ENCODE data around the gene S100A1.
"Not testable (repeated sequence)": the region's sequence is repeated elsewhere in the genome, so short reads cannot be mapped to it uniquely, and the experiment has no call there.

The S100A1 gene

DNA sequence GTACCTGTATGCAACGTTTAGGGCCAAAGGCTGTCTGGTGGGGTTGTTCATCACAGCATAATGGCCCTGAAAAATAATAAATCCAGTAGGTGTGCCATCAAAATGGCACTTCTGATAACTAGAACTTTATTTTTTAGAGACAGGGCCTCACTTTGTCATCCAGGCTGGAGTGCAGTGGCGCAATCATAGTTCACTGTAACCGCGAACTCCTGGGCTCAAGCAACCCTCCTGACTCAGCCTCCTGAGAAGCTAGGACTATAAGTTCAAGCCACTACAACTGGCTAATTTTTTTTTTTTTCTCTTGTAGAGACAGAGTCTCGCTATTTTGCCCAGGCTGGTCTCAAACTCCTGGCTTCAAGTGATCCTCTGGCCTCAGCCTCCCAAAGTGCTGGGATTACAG is 35.0 kb downstream of the S100A1 start:
- TF ChIP-seq POLR2A (IDR thresholded peaks at IDR 0.05; ENCODE audit: low read depth, low read length) (no peak), POLR2AphosphoS5 (IDR thresholded peaks at IDR 0.05; ENCODE audit: low read depth, low read length) (no peak), TAF1 (IDR thresholded peaks at IDR 0.05; ENCODE audit: borderline replicate concordance, low read depth, low read length) (no peak)
- DNase-seq (ENCODE audit: insufficient read length) (no peak), FAIRE-seq (no peak)

DNA sequence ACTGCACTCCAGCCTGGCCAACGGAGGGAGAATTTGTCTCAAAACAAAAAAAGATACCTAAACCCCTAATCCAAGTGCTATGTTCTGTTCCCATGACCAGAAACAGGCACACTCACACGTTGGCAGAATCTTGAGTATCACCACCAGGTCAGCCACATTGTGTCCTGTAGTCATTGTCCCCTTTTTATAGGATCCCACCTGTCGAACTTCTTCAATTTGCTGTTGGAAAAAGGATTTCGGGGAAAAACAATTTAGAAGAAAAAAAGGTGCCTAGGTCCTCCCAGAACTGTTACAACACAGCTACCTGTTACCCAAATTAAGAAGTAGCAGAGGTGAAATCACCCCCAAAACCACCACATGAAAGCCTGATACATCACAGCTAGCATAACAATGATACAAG is 39.2 kb downstream of the S100A1 start:
- TF ChIP-seq POLR2A (IDR thresholded peaks at IDR 0.05; ENCODE audit: low read depth, low read length) (no peak), POLR2AphosphoS5 (IDR thresholded peaks at IDR 0.05; ENCODE audit: low read depth, low read length) (no peak), TAF1 (IDR thresholded peaks at IDR 0.05; ENCODE audit: borderline replicate concordance, low read depth, low read length) (no peak)
- DNase-seq (ENCODE audit: insufficient read length) (no peak), FAIRE-seq (no peak)

DNA sequence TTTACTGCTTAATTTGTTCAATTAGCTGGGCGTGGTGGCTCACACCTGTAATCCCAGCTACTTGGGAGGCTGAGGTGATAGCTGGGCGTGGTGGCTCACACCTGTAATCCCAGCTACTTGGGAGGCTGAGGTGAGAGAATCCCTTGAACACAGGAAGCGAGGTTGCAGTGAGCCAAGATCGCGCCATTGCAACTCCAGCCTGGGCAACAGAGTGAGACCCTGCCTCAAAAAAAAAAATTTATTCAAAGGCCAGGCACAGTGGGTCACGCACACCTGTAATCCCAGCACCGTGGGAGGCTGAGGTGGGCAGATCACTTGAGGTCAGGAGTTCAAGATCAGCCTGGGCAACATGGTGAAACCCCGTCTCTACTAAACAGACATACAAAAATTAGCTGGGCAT is 40.4 kb downstream of the S100A1 start:
- DNase-seq (ENCODE audit: insufficient read length); FAIRE-seq: not testable (repeated sequence)

DNA sequence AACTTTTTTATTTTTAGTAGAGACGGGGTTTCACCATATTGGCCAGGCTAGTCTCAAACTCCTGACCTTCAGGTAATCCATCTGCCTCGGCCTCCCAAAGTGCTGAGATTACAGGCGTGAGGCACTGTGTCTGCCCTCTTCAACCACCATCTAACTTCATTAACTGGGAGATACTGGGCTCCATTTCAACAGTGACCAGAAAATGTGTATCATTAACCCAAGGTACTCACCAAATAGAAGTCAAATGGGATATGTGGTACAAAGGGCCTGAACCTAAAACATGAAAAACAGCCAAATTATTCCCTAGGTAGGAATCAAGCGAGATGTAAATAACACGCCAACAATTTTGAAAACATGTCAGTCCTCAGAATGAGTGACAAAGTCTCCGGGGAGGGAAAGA is 41.4 kb downstream of the S100A1 start:
- FAIRE-seq (no peak), DNase-seq (ENCODE audit: insufficient read length) (no peak)
- TF ChIP-seq POLR2A (IDR thresholded peaks at IDR 0.05; ENCODE audit: low read depth, low read length) = no peak
- no peak for TF ChIP-seq TAF1 (IDR thresholded peaks at IDR 0.05; ENCODE audit: borderline replicate concordance, low read depth, low read length)

DNA sequence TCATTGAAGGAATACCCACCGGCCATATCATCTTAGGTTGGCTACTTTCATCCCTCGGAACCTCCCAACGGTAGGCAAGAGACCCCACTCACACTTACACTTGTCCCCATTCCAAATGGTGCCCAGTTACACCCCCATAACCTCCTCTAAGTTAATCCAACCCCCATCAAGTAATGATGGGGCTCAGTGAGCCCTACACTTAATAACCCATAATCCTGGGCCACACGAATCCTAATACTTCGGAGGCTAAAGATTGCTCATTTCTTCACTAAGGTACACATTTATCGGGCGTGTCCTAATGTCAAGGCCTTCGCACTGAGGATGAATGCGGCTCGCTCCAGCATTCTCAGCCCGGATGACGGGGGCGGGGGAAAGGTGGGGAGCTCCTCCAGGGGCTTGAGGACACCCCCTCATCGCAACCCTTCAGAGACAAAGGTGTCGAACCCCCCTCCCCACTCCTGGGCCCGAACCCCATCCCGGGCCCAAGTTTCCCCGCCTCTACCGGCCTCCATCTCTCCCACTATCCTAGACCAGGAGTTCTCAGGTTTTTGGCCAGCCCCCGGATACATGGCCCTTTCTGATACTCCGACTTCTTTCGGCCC is 42.1 kb downstream of the S100A1 start:
- FAIRE-seq (no peak), DNase-seq (ENCODE audit: insufficient read length) (no peak)
- TF ChIP-seq POLR2AphosphoS5 (IDR thresholded peaks at IDR 0.05; ENCODE audit: low read depth, low read length) (no peak), TAF1 (IDR thresholded peaks at IDR 0.05; ENCODE audit: borderline replicate concordance, low read depth, low read length) (no peak), POLR2A (IDR thresholded peaks at IDR 0.05; ENCODE audit: low read depth, low read length) (no peak)

DNA sequence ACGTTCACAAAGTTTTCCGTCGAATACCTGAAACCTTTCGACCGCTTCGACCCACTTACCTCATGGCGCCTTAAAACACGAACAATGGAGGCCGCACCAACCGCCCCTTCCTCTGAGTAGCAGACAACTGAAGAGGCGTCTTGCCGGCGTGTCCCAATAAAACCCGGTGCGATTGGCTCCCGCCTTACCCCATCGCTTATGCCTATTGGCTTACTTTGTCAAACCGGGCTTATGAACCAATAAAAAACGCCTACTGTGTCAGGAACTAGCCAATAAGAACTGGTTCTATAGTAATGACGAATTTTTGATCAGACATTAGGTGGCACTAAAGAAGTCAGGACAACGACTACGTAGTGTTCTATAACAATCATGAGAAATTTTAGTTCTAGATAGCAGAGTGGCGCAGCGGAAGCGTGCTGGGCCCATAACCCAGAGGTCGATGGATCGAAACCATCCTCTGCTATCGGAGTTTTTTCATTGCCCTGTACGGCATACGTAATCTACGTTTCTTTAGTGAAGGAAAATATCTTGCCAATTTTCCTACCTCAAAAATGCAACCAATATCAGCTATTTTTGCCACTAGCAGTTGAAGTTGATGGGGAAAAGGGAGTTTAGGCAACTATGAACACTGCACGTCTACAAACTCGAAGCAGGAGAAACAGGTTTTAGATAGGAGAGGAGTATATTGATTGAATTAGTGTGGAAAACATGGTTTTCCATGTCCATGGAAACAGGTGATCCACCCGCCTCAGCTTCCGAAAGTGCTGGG is 42.8 kb downstream of the S100A1 start, which contains the start of gene ILF2:
Gene ILF2 (minus strand): TSS at position 135 of the 769 bp plus-strand sequence. CDS start 71 bp downstream, at position 64.
- peak; percentile 93 for FAIRE-seq

DNA sequence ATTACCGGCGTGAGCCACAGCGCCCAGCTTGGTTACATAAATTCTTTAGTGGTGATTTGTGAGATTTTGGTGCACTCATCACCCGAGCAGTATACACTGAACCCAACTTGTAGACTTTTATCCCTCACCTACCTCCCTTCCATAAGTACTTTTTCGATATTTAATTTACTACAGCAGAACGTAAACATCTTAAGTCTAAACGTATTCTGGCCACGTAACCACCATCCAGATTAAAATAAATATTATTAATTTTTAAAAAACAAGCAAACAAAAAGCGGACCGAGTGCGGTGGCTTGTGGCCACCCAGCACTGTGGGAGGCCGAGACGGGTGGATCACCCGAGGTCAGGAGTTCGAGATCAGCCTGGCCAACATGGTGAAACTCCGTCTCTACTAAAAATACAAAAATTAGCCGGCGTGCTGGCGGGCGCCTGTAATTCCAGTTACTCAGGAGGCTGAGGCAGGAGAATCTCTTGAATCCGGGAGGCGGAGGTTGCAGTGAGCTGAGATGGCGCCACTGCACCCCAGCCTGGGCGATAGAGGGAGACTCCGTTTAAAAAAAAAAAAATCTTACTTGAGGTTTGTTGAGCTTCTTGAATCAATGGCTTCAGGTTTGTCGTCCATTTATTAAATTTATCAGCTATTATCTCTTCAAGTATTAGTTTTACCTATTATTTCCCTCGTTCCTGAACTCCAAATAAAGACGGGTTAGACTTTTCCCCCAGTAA is 43.6 kb downstream of the S100A1 start:
- FAIRE-seq; DNase-seq (ENCODE audit: insufficient read length): not testable (repeated sequence)

More for the DNA sequence above, 42.8 kb downstream of the S100A1 start, which contains the start of gene ILF2:
- TF ChIP-seq POLR2A (IDR thresholded peaks at IDR 0.05; ENCODE audit: low read depth, low read length) = peak; percentile 93
- peak; percentile 87 for TF ChIP-seq POLR2AphosphoS5 (IDR thresholded peaks at IDR 0.05; ENCODE audit: low read depth, low read length)
- peak; percentile 90 for TF ChIP-seq TAF1 (IDR thresholded peaks at IDR 0.05; ENCODE audit: borderline replicate concordance, low read depth, low read length)
- peak; percentile 92 for DNase-seq (ENCODE audit: insufficient read length)

DNA sequence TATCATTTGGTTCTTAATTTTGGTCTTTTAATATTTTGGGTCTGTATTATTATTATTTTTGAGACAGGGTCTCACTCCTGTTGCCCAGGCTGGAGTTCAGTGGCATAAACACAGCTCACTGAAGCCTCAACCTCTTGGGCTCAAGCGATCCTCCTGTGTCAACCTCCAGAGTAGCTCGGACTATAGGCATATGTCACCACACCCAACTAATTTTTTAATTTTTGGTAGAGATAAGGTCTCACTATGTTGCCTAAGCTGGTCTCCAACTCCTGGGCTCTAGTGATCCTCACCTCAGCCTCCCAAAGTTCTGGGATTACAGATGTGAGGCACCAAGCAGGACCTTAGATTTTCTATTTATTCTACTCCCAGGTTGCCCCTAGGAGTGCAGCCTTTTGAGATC is 45.3 kb downstream of the S100A1 start:
- TF ChIP-seq POLR2AphosphoS5 (IDR thresholded peaks at IDR 0.05; ENCODE audit: low read depth, low read length) (no peak), POLR2A (IDR thresholded peaks at IDR 0.05; ENCODE audit: low read depth, low read length) (no peak), TAF1 (IDR thresholded peaks at IDR 0.05; ENCODE audit: borderline replicate concordance, low read depth, low read length) (no peak)
- DNase-seq (ENCODE audit: insufficient read length) = no peak
- no peak for FAIRE-seq

DNA sequence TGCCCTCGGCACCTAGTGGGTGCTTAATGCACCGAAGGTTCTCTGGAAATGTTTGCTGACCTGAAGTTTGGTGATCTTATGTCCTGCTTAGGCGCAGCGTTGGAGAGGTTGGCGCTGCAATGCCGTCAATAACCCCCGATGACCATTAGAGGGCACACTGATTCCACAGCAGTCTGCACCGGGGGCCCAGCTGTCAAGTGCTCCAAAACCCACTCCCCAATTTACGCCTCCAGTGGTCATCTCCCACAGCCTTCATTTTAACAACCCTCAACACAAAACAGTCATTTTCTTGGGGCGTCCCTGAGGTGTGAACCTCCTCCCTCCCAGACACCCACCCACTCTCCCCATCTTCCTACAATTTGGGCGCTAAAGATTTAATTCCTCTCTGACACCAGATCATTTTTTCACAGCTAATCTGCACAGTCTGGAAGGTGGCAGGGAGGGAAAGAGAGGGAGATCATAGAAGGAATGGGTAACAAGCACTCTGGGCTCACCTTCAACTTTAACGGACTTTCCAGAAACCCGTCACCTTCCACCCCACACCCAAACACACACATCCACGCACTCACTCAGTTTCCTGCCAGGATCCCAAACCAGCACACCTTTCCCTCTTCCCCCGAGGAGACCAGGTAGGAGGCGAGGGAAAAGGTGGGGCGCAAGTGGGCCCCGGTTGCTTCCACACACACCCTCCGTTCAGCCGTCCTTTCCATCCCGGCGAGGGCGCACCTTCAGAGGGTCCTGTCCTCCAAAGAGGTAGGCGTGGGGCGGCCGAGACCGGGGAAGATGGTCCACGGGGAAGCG is 49.7 kb downstream of the S100A1 start:
- FAIRE-seq = peak; percentile 98
- TF ChIP-seq POLR2A (IDR thresholded peaks at IDR 0.05; ENCODE audit: low read depth, low read length) = no peak
- TF ChIP-seq POLR2AphosphoS5 (IDR thresholded peaks at IDR 0.05; ENCODE audit: low read depth, low read length) = no peak
- no peak for TF ChIP-seq TAF1 (IDR thresholded peaks at IDR 0.05; ENCODE audit: borderline replicate concordance, low read depth, low read length)
- DNase-seq (ENCODE audit: insufficient read length) = peak; percentile 53

DNA sequence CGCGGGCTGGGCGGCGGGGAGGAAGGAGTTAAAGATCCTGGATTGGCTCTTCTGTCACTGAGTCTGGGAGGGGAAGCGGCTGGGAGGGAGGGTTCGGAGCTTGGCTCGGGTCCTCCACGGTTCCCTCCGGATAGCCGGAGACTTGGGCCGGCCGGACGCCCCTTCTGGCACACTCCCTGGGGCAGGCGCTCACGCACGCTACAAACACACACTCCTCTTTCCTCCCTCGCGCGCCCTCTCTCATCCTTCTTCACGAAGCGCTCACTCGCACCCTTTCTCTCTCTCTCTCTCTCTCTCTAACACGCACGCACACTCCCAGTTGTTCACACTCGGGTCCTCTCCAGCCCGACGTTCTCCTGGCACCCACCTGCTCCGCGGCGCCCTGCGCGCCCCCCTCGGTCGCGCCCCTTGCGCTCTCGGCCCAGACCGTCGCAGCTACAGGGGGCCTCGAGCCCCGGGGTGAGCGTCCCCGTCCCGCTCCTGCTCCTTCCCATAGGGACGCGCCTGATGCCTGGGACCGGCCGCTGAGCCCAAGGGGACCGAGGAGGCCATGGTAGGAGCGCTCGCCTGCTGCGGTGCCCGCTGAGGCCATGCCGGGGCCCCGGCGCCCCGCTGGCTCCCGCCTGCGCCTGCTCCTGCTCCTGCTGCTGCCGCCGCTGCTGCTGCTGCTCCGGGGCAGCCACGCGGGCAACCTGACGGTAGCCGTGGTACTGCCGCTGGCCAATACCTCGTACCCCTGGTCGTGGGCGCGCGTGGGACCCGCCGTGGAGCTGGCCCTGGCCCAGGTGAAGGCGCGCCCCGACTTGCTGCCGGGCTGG is 50.5 kb downstream of the S100A1 start, which contains the start of gene NPR1:
Gene NPR1 (plus strand): TSS at position 170 of the 818 bp plus-strand sequence. CDS start 421 bp downstream, at position 591.
- FAIRE-seq = peak; percentile 74
- TF ChIP-seq POLR2AphosphoS5 (IDR thresholded peaks at IDR 0.05; ENCODE audit: low read depth, low read length) (no peak), POLR2A (IDR thresholded peaks at IDR 0.05; ENCODE audit: low read depth, low read length) (no peak), TAF1 (IDR thresholded peaks at IDR 0.05; ENCODE audit: borderline replicate concordance, low read depth, low read length) (no peak)
- peak; percentile 45 for DNase-seq (ENCODE audit: insufficient read length)
